PC-3 (cell line): Measurements from ENCODE around the gene PI4KA. TPM values are rescaled to one million over a fixed set of nuclear protein-coding genes. Genes with fewer than 3 reads are reported as not detected.

Source experiments
- ATAC-seq: fragments of 200-7000 bp; cut with Tn5 transposase; 2 replicates; pipeline ENCODE4 v1.9.1; 2020; ENCODE audit warnings: mild to moderate bottlenecking, moderate library complexity
- BruUV-seq: library from RNA; stranded (reverse); fragments of 400-500 nt; replicated peaks from 2 replicates; lab custom pipeline; 2021; lab: Mats Ljungman, UMichigan
- CTCF ChIA-PET: fragments of 300-600 bp; sonication (Branson Sonifier 250); formaldehyde crosslinking; loops from one replicate; lab custom pipeline; 2022; ENCODE audit warnings: antibody characterized with exemption; lab: Charles Lee
- POLR2A ChIA-PET: fragments of 300-600 bp; sonication (Branson Sonifier 250); formaldehyde crosslinking; loops from one replicate; lab custom pipeline; 2022; ENCODE audit warnings: antibody characterized with exemption; ENCODE audit not compliant: unreplicated experiment; lab: Charles Lee
- DNase-seq: peaks from one replicate; pipeline ENCODE4 v3.0.0-alpha.2; 2015
- H2AFZ ChIP-seq: fragments of 300-600 bp; sonication (generic); 2 replicates; pipeline ENCODE4 v1.6.0; 2016; ENCODE audit warnings: antibody characterized with exemption, low read length
- H3F3A ChIP-seq: fragments of 300-600 bp; sonication (generic); one replicate; pipeline ENCODE4 v1.6.0; 2017; ENCODE audit warnings: antibody characterized with exemption, low read length, control low read depth, mild to moderate bottlenecking; ENCODE audit not compliant: unreplicated experiment
- H3K27ac ChIP-seq: fragments of 300-600 bp; sonication (generic); 2 replicates; pipeline ENCODE4 v1.5.1; 2016; ENCODE audit warnings: mild to moderate bottlenecking, low read length
- H3K27me3 ChIP-seq: fragments of 300-600 bp; sonication (generic); 2 replicates; pipeline ENCODE4 v1.6.1; 2016; ENCODE audit warnings: low read length, mixed read lengths
- H3K36me3 ChIP-seq: fragments of 300-600 bp; sonication (generic); 2 replicates; pipeline ENCODE4 v1.6.1; 2016; ENCODE audit warnings: low read depth, mixed run types, low read length, mixed read lengths
- H3K4me1 ChIP-seq: fragments of 300-600 bp; sonication (generic); 2 replicates; pipeline ENCODE4 v1.5.1; 2016; ENCODE audit warnings: low read length; ENCODE audit not compliant: insufficient read depth
- H3K4me2 ChIP-seq: fragments of 300-600 bp; sonication (generic); 2 replicates; pipeline ENCODE4 v1.6.0; 2016; ENCODE audit warnings: low read length
- H3K4me3 ChIP-seq: fragments of 300-600 bp; sonication (generic); 2 replicates; pipeline ENCODE4 v1.5.1; 2016; ENCODE audit warnings: mild to moderate bottlenecking, low read length, mixed read lengths
- H3K79me2 ChIP-seq: fragments of 300-600 bp; sonication (generic); 2 replicates; pipeline ENCODE4 v1.6.1; 2017; ENCODE audit warnings: low read length, mixed read lengths
- H3K9ac ChIP-seq: fragments of 300-600 bp; sonication (generic); 2 replicates; pipeline ENCODE4 v1.6.0; 2016; ENCODE audit warnings: mild to moderate bottlenecking, low read length
- H3K9me2 ChIP-seq: fragments of 300-600 bp; sonication (generic); replicated peaks from 2 replicates; pipeline ENCODE4 v1.6.1; 2016; ENCODE audit warnings: mixed run types, low read length, mixed read lengths
- H3K9me3 ChIP-seq: fragments of 300-600 bp; sonication (generic); 2 replicates; pipeline ENCODE4 v1.6.1; 2016; ENCODE audit warnings: low read length, mixed read lengths
- H4K20me1 ChIP-seq: fragments of 300-600 bp; sonication (generic); 2 replicates; pipeline ENCODE4 v1.6.1; 2016; ENCODE audit warnings: low read length, mixed read lengths
- EZH2 ChIP-seq: fragments of 300-600 bp; sonication (generic); IDR thresholded peaks from one replicate; pipeline ENCODE4 v1.6.1; 2017; ENCODE audit warnings: antibody characterized with exemption, mild to moderate bottlenecking, low read length; ENCODE audit not compliant: unreplicated experiment
- EZH2phosphoT487 ChIP-seq: fragments of 300-600 bp; sonication (generic); IDR thresholded peaks from 2 replicates; pipeline ENCODE4 v1.6.1; 2018; ENCODE audit warnings: mild to moderate bottlenecking, antibody characterized with exemption, low read length, borderline replicate concordance
- intact Hi-C: fragments of 100-400 bp; cut with micrococcal nuclease; formaldehyde crosslinking; loops from 2 replicates; pipeline ENCODE4 v1.9.0; 2023
- total RNA-seq: library from RNA; depleted of rRNA; stranded (reverse); fragments of >200 nt; gene quantifications from 2 replicates; pipeline ENCODE4 v1.2.3, GENCODE V29; 2014
- TF ChIP-seq, protein P1 (sequence below): fragments of 300-600 bp; sonication (generic); conservative IDR thresholded peaks from 2 replicates; pipeline ENCODE4 v1.5.1; 2017; ENCODE audit warnings: antibody characterized with exemption, low read depth, mild to moderate bottlenecking, low read length

Gene PI4KA
- total RNA-seq, 1 experiment from 2014 or later: 39.7 TPM

DNA sequence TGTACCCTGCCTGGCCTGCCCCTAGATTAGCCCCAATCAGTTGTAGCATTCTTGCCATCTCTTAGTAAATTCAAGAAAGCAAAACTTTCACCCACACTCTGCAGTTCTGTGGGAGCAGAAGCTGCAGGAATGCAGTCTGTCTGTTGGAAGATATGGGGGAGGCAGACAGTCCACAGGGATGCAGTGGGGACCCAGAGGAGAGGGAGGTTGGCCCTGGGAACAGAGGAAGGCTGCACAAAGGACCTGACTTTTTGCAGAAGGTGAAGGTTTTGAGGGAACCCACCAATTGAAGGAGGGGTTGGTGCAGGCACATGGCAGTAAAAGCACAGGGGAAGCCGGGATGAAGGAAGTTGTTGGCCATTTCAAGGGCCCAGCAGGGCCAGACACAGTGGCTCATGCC lies 16.7 kb upstream of the PI4KA start:
- Histone ChIP-seq H3K36me3 (no peaks in the 10 kb centered on the region; the same call in 1 of the 2 replicates), H3K4me3 (no peak overlapping the region), H3K9me3 (no peaks in the 10 kb centered on the region), H3K4me2 (no peak overlapping the region), H4K20me1 (no peaks in the 10 kb centered on the region), H3K27ac (no peak overlapping the region), H3F3A (no peaks in the 10 kb centered on the region), H3K9me2 (no peaks in the 10 kb centered on the region), H3K9ac (no peak overlapping the region), H3K27me3 (no peaks in the 10 kb centered on the region), H3K79me2 (no peaks in the 10 kb centered on the region), H2AFZ (no peak overlapping the region), H3K4me1 (no peaks in the 10 kb centered on the region)
- no TSS peak for BruUV-seq
- intact Hi-C loops: no loop called here
- CTCF ChIA-PET: no interaction called here
- POLR2A ChIA-PET: no interaction called here
- DNase-seq (no peak), ATAC-seq (no peak)
- TF ChIP-seq, protein P1, sequence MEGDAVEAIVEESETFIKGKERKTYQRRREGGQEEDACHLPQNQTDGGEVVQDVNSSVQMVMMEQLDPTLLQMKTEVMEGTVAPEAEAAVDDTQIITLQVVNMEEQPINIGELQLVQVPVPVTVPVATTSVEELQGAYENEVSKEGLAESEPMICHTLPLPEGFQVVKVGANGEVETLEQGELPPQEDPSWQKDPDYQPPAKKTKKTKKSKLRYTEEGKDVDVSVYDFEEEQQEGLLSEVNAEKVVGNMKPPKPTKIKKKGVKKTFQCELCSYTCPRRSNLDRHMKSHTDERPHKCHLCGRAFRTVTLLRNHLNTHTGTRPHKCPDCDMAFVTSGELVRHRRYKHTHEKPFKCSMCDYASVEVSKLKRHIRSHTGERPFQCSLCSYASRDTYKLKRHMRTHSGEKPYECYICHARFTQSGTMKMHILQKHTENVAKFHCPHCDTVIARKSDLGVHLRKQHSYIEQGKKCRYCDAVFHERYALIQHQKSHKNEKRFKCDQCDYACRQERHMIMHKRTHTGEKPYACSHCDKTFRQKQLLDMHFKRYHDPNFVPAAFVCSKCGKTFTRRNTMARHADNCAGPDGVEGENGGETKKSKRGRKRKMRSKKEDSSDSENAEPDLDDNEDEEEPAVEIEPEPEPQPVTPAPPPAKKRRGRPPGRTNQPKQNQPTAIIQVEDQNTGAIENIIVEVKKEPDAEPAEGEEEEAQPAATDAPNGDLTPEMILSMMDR: no peak
- TF ChIP-seq EZH2phosphoT487 (no peak), EZH2 (no peak)

DNA sequence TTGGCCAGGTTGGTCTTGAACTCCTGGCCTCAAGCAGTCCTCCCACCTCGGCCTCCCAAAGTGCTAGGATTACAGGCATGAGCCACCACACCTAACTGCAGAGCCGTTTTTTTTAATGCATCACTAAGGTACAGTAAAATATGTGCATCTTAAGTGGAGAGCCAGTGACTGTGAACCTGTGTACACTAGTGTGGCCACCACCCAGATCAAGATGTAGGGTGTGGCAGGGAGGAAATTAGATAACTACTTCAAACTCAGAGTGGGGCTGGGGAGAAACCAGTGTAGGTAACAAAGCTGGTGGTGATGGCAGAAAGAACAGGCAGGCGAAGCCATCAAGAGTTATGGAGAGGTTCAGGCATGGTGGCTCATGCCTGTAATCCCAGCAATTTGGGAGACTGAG lies 14.6 kb upstream of the PI4KA start:
- POLR2A ChIA-PET: no interaction called here
- Histone ChIP-seq H3K36me3 (no peaks in the 10 kb centered on the region; the same call in 1 of the 2 replicates), H3K4me1 (no peaks in the 10 kb centered on the region), H3F3A (no peaks in the 10 kb centered on the region), H3K4me3 (no peak overlapping the region), H3K9ac (no peak overlapping the region), H3K79me2 (no peaks in the 10 kb centered on the region), H2AFZ (no peak overlapping the region), H3K9me3 (no peaks in the 10 kb centered on the region), H4K20me1 (no peaks in the 10 kb centered on the region), H3K4me2 (no peak overlapping the region), H3K9me2 (no peaks in the 10 kb centered on the region), H3K27me3 (no peaks in the 10 kb centered on the region), H3K27ac (no peak overlapping the region)
- CTCF ChIA-PET: no interaction called here
- no peak for ATAC-seq
- TF ChIP-seq, protein P1: no peak
- TF ChIP-seq EZH2phosphoT487 (no peak), EZH2 (no peak)
- intact Hi-C loops: no loop called here
- no peak for DNase-seq
- BruUV-seq: no TSS peak

DNA sequence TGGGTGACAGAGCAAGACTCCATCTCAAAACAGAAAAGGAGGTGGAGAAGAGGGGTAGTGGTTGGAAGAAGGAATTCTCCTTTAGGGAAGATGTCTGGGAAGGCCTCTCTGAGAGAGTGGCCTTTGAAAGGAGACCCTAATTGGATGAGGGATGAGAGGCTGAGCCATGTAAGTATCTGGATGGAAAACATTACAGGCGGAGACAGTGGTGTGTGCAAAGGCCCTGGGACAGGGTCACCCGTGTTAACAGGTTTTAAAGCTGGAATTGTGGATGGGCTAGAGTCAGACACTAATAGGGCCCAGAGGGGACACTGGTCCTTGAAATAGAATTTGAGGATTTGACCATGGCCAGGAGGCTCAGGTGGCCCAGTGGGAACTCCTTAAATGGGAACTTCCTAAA lies 10.6 kb upstream of the PI4KA start:
- Histone ChIP-seq H4K20me1 (no peaks in the 10 kb centered on the region), H3F3A (no peaks in the 10 kb centered on the region), H3K9ac (no peak overlapping the region), H3K4me2 (no peak overlapping the region), H2AFZ (no peak overlapping the region), H3K36me3 (no peaks in the 10 kb centered on the region; the same call in 1 of the 2 replicates), H3K4me3 (no peak overlapping the region), H3K79me2 (peaks cover 3% of the 10 kb centered on the region; the same call in 1 of the 2 replicates), H3K9me3 (no peaks in the 10 kb centered on the region), H3K27me3 (no peaks in the 10 kb centered on the region), H3K27ac (no peak overlapping the region), H3K4me1 (peaks cover 4% of the 10 kb centered on the region), H3K9me2 (no peaks in the 10 kb centered on the region)
- BruUV-seq: no TSS peak
- POLR2A ChIA-PET: no interaction called here
- ATAC-seq (no peak), DNase-seq (no peak)
- CTCF ChIA-PET: no interaction called here
- TF ChIP-seq EZH2 (no peak), EZH2phosphoT487 (no peak)
- TF ChIP-seq, protein P1: no peak
- intact Hi-C loops: no loop called here
